Neural progenitor cell (in vitro differentiated cells): ENCODE measurements around the gene PDE7B.

ENCODE experiments used
- EZH2 ChIP-seq: fragments of 200-600 bp; sonication (generic); IDR thresholded peaks from 2 replicates; pipeline ENCODE4 v1.6.1; 2017; ENCODE audit warnings: antibody characterized with exemption, mild to moderate bottlenecking, moderate library complexity
- EZH2phosphoT487 ChIP-seq: fragments of 200-600 bp; sonication (generic); IDR thresholded peaks from 2 replicates; pipeline ENCODE4 v1.6.1; 2017; ENCODE audit warnings: antibody characterized with exemption
- TF ChIP-seq, protein P1 (sequence below): fragments of 200-600 bp; sonication (generic); IDR thresholded peaks from 2 replicates; pipeline ENCODE4 v1.5.1; 2017; ENCODE audit warnings: antibody characterized with exemption, mild to moderate bottlenecking

DNA sequence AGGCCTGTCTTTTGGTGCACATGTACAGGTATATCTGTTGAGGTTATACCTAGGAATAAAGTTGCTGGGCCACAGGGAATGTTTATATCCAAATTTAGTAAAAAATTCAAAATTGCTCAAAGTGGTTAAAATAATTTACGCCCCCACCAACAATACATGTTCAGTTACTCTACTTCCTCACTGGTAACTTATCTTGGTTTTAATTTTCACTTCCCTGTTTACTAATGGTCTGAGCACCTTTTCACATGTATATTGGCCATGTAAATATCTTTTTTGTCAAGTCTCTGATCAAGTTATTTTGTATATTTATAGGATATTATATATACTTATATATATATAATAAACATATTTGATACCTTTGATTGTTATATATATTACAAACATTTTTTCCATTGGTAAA lies 9.7 kb downstream of the PDE7B start:
- TF ChIP-seq, protein P1, sequence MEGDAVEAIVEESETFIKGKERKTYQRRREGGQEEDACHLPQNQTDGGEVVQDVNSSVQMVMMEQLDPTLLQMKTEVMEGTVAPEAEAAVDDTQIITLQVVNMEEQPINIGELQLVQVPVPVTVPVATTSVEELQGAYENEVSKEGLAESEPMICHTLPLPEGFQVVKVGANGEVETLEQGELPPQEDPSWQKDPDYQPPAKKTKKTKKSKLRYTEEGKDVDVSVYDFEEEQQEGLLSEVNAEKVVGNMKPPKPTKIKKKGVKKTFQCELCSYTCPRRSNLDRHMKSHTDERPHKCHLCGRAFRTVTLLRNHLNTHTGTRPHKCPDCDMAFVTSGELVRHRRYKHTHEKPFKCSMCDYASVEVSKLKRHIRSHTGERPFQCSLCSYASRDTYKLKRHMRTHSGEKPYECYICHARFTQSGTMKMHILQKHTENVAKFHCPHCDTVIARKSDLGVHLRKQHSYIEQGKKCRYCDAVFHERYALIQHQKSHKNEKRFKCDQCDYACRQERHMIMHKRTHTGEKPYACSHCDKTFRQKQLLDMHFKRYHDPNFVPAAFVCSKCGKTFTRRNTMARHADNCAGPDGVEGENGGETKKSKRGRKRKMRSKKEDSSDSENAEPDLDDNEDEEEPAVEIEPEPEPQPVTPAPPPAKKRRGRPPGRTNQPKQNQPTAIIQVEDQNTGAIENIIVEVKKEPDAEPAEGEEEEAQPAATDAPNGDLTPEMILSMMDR = no peak
- TF ChIP-seq EZH2phosphoT487 (no peak), EZH2 (no peak)
